Amygdala (tissue), 56 donors: Measurements from ENCODE around the gene ADAMTS9.

Source experiments
- DNase-seq, 56 donors: peaks; one replicate each; lab custom pipeline; 2025; lab: John Stamatoyannopoulos, UW

Gene ADAMTS9

DNA sequence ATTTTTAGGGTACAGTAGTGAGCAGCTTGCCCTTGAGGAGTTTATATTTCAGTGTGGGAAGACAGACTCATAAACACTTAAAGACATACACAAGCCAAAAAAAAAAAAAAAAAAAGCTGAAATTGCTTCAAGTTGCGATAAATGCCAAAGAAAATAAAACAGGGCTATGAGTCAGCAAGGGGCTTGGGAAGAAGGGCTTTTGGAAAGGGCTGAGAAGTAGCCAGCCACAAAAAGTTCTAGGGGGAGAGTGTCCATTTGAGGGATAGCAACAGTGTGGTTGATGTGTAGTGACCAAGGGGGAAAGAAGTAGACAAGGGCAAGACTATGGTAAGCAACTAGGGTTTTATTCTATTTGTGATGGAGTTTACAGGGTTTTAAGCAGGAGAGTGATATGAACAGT is 185.5 kb downstream of the ADAMTS9 start:
- no peak for DNase-seq

DNA sequence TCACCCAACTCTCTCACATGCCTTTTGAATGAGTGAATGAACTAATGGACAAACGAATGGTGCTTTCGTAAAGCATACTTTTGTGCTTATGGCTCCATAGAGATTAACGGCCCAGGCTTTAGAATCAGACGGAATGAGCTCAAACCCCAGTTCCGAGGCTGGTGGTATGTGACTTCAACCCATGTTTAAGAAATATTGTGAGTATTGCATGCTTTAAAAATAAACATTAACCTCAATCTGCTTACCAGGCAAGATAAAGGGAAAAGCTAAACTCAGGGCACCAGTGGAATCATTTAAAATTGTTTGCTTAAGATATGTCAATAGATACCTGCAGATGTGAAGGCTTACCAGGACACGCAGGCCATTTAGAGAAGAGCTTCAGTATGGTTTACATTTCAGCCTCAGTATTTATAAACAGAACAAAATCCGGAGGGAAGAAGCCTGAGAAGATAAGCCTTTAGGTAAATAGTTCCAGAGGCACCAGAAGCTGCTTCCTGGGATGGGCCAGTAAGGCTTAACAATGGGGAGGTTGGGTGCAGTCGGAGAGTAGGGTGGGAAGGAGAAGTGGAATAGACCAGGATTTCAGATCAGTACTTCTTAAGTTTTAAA is 186.4 kb downstream of the ADAMTS9 start:
- no peak for DNase-seq

DNA sequence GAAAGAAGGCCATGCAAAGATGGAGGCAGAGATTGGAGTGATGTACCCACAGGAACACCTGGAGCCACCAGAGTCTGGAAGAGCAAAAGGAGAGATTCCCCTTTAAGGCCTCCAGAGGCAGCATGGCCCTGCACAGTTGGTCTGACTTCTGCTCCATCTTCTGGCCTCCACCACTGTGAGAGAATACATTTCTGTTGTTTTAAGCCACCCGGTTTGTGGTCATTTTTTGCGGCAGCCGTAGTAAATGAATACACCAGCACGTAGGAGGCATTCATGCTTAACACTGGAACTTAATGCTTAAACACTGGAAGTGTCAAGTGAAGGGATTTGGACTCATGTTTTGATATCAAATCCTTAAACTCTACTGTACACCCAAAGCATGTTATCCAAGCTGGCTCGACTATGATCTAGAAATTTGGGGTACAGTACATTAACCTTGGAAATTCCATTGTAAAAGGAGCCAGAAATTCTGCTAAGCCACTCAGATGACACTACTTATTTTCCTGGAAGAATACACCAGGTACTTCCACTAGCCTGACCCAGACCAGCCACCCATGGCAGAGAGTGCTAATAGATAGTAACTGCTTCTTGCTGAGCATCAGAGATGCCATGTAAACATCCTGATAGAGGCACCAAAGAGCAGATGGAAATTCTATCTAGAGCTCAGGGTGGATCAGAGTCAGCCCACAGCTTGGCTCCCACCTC is 190.9 kb downstream of the ADAMTS9 start:
- no peak for DNase-seq

DNA sequence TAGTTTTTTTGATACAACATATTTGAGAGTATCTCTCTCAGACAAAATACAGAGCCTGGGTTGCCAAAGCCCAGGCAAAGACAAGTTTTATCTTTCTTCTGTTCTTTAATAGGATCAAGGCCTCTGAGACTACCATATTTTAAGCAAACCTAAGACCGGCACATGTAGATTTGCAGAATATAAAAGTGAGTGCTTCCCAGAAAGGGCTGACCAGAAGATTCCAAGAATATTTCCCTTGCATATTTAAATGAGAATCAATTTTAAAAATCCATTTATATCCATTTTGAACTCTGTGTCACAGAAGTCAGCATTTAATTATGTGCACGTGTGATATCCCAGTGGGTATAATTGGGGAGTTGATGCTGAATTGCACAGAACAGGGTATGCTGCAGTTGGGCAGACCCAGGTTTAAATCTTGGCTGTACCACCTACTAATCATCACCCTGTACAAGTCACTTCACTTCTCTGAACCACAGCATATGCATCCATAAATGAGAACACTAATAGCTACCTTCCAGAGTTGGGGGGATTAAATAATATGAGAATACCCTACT is 191.9 kb downstream of the ADAMTS9 start:
- DNase-seq: no peak

DNA sequence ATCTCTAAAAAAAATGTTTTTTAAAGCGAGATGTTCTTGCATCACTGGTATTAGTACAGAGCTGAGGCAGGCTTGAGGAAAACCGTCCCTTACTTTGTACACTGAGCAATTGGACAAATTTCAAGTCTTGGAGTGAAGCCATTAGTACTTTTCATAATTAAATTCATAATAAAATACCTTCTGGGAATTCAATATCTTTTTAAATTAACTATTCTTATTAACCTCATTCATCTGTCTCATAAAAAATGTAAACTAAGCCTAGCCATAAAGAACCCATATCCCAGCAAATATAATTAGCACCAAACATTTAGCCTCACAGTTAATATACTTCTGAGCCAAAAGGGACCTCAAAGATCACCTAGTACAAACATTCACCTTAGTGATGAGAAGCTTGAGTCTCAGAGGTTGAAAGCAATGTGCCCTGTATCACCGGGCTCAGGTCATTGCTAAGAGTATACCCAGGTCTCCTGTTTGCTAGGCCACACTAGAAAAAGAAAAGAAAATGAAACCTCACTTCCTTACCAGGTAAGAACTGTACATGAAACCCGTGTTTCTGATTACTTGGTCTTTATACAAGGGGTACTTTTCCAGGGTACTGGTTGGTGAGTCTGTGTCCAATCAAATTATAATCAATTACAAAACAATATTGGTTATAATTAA is 192.5 kb downstream of the ADAMTS9 start:
- peak in 1 of 56 donors; percentile 0 for DNase-seq

DNA sequence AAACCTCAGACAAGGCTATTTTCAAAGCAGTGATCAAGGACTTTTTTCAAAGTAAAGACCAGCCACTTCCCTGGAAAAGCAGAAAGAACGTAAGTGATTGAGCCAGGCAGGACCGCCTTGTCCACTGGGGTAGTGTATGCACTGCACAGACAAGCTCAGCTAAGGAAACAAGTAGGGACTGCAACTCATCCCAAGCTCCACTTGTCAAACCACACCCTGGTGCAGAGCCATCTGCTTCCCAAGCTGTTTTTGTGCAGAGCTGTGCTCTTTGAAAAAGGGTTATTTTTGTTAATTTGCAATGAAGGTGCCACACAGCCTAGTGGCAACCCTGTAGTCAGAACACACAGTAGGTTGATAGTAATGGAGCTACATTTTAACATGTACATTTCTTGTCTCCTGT is 193.3 kb downstream of the ADAMTS9 start:
- DNase-seq: peak in 12 of 56 donors; percentile 3 to 59 (median 18)

DNA sequence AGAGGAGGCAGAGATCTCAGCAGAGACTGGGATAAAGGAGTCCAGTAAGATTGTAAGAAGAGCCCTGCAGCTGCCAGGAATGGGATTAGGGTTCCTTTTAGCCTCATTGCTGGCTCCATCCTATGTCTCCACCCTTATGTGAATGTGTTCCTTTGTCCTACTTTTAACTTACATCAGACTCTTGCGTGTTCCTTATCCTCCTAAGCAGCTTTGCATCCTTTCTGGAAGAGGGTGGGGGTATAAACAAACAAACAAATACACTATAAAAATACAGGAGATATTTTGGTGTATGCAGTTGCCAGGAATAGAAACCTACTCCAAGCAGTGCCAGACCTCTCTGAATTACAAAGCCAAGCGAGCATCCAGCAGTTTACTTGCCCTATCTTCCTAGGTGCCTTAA is 194.7 kb downstream of the ADAMTS9 start:
- DNase-seq: no peak

DNA sequence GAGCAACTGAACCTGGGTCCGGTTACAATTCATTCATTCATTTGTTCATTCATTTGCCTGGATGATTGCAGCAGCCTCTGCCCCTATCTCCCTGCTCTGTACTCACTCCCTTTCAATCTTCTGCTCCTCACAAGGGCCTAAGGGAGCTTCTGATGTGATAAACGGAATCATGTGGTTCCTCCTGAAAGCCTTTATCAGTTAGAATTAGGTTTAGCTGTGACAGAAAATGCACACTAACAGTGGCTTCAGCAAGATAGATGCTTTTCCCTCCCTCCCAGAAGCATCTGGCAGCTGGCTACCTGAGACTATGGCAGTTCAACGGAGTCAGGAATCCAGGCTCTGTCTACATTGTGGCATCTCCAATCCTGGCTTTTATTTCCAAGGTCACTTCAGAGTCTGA is 196.0 kb downstream of the ADAMTS9 start:
- no peak for DNase-seq

DNA sequence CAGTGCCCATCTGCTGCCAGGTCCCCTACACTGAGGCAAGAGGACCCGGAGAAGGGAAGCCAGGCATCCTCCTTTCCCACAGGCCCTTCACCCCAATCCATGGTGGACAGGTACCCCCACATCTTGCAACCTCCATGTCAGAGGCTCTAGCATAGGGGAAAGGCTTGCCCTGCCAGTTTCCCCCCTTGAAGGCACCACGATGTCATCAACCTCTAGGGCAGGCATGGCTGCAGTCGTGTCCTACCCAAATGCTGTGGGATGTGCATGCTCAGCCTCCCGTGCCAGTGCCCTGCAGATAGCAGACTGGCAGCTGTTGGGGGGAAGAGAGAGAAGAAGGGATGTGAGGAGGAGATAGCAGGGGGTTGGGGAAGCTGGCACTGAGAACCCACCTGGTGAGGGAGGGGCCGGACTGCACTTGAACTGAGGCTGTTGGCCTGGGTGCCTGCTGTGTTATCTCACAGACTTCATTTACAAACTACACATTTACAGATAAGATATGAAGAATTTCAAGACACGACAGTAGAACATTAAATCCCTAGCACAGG is 197.5 kb downstream of the ADAMTS9 start:
- DNase-seq: no peak

DNA sequence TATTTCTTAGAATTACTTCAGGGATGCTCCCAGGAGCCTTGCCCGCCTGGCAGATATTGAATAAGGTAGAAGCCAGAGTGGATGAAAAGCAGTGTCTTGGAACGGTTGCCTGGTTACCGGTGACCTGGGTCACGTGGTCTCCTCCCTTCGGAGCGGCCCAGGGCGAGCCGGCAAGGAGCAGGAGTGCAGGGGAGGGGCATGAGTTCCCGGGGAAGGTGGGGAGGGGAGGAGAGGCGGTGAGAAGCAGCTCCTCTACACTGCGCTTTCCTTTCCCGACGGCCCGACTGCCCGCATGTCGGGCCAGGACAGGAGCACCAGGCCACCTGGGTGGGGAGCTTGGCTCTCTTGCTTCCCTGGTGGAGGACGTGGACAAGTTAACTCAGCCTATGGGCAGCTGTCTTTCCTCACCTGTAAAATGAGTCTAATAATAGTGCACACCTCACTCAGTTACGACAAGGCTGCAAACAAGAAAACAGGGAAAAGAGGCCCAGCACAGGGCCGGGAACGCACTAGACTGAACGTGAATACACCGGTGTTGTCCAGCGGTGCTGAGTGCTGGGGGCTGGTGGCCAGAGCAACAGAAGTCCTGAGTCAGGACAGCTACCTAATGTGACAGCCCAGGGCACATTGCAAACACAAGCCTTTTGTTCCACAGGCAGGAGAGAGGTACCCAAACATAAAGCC is 198.3 kb downstream of the ADAMTS9 start:
- peak in 14 of 56 donors; percentile 3 to 30 (median 10) for DNase-seq

DNA sequence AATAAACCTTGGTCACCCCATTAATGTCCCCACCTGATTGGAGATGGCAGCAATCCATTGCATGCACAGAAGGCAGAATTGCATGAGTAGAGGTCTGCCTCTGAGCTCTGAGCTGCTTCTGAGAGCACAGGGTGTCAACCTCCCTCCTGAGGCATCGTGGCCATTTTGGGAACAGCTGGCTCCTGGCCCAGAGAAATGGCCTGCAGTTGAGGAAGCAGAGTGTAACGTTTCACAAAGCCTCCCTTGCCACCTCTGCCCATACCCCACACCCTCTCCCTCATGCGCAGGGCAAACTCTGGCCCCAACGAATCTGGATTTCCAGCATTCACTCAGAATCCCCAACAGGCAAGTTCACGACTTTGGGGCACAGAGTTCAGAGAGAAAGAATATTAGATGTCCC is 198.9 kb downstream of the ADAMTS9 start:
- no peak for DNase-seq

DNA sequence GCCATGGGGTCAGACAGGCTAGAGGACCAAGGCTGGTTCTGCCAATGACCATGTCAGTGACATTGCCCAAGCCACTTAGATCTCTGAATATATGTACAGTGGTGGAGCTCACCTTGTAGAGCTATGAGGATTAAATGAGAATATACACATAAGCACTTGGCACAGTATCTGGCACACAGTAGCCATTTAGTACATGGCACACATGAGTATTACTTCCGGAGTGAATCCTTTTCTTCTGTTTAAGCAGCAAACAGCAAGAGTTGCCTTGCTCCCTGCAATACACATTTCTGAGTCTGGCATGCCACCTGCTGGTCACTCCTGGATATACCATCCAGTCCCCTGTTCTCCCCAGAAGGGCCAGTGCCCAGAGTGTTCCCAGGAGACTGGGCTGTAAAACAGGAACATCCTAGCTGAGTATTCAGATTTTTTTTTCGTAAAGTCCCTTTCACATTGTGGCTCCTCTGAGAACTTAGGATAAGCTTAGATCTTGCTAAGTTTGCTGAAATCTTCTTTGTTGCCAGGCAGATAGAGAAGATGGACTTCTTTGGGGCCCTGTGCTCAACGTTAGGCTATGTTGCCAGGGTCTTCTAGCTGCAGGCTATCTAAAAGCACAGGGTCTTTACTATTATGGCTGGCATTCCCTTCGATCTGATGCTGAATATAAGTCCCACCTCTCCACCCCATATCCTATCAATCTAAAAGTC is 203.4 kb downstream of the ADAMTS9 start:
- DNase-seq: peak; percentile 3 to 90 (median 60)

DNA sequence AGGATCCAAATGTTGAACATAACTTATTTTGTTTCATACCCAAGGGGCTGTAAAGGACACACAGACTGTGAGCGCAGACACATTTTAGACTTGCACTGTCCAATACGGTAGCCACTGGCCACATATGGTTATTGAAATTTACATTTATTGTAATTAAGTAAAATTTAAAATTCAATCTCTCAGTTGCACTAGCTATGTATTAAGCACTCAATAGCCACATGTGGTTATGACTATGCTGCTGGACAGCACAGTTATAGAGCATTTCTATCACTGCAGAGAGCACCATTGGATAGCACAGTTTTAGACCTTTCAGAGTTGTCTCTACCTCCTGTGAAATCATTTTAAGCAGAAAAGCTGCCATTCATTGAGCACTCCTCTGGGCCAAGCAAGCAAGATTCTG is 204.3 kb downstream of the ADAMTS9 start:
- no peak for DNase-seq

DNA sequence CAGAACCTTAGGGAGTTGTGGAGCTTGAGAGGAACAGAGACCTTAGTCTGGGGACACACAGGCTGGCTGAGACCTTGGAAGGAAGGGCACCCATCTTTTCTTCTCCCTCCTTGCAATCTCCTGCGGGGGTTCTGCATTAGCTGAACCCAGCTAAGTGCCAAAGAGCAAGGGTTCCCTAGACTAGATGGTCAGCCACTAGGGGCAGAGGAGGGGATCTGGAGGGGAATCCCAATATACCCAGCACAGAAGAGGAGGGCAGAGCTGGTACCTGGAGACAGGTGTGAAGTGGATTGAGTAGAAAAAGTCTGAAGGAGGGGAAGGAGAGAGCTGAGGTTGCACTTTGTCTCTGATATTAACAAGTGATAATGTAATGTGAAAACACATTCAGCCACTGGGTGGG is 212.8 kb downstream of the ADAMTS9 start:
- no peak for DNase-seq

DNA sequence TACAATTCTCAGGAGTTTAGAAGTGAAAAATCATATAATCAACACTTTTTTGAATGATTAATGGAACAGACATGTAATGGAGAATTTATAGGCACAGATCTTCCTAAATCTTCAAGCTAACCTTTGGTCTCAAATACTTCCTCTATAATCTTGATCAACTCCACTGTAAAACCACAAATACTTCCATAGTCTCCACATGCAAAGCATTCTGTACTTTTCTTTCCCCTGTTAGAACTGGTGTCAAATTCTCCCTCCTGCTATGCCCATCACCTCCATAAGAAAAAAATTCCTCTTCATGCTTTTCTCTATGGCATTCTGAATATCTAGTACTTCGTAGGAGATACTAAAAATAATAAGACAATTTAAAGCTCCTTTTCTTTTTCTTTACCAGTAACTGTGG is 214.3 kb downstream of the ADAMTS9 start:
- no peak for DNase-seq

DNA sequence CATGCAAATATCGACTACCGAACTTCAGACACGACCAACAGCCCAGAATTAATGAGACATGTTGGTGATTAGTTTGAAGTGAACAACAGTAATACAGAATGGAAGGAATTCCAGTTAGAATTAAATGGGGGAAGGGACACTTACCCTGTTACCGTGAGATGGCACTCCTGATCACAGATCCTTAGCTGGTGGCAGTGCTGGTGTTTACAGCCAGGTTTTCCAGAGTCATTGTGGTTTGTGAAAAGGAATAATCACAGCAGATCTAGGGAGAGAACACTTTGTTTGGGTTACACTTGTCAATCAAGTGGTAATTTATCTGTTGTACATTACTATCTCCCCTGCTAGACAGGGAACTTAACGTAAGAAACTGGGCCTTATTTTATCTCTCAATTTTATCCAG is 217.4 kb downstream of the ADAMTS9 start:
- no peak for DNase-seq

DNA sequence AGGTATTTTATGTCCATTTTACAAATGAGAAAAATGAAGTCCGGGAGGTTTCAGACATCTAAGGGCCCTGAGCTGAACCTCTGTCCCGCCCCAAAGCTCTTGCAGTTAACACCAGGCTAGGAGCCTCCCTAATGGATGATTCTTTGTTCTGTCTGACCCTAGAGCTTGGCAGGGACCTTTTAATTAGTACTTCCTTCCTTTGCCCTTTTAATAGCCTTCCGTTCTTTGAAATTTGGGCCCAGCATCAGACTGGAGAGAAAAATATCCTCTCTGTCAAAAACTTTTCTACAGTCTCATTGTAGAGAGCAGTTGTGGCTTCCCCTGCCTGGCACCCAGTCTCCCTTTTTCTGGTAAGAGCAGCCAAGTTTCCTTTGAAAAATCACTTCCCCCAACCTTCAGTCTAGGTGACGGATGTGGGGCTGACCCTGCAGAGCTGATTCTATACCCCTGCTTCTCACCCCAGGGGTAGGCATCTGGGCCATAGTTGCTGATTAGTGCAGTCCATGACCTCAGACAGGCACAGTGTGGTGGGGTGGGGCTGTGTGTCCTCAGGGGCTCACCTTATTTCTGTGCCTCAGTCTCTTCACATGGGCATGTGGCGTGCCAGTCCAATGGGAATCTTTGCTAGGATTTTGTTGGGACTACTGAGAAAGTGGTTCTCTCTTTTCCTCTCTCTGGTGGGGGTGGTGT is 220.4 kb downstream of the ADAMTS9 start:
- DNase-seq: no peak
